Suppressor macrophage treated with lipopolysaccharide for 4 hours (primary cell): ENCODE data around the gene PTBP1.

Experiments used
- DNase-seq: peaks from one replicate; pipeline ENCODE4 v3.0.0-alpha.2; 2020

Gene PTBP1

GRCh38 chr19:772730-773436, 24.4 kb upstream of the PTBP1 start:
- no peak for DNase-seq

- no peak for DNase-seq
Observed at GRCh38 chr19:776549-776948, 20.7 kb upstream of the PTBP1 start.

GRCh38 chr19:778910-779653, 18.2 kb upstream of the PTBP1 start:
- DNase-seq = no peak

- no peak for DNase-seq
Observed at GRCh38 chr19:780935-781334, 16.3 kb upstream of the PTBP1 start.

- no peak for DNase-seq
Observed at GRCh38 chr19:781800-782184, 15.5 kb upstream of the PTBP1 start.

- no peak for DNase-seq
Observed at GRCh38 chr19:782185-782877, 14.9 kb upstream of the PTBP1 start.

- DNase-seq = no peak
Observed at GRCh38 chr19:782878-783668, 14.2 kb upstream of the PTBP1 start.

- no peak for DNase-seq
Observed at GRCh38 chr19:784541-784940, 12.7 kb upstream of the PTBP1 start.

GRCh38 chr19:787536-787935, 9.7 kb upstream of the PTBP1 start:
- no peak for DNase-seq

- no peak for DNase-seq
Observed at GRCh38 chr19:788686-788982, 8.6 kb upstream of the PTBP1 start.

- peak; percentile 51 for DNase-seq
Observed at GRCh38 chr19:788983-789700, 8.1 kb upstream of the PTBP1 start.

- DNase-seq = no peak
Observed at GRCh38 chr19:789701-790060, 7.6 kb upstream of the PTBP1 start.

GRCh38 chr19:791007-791566, 6.2 kb upstream of the PTBP1 start:
- no peak for DNase-seq

GRCh38 chr19:791567-792305, 5.5 kb upstream of the PTBP1 start:
- DNase-seq = no peak

GRCh38 chr19:792306-792885, 4.9 kb upstream of the PTBP1 start:
- no peak for DNase-seq

- DNase-seq = no peak
Observed at GRCh38 chr19:793806-794205, 3.4 kb upstream of the PTBP1 start.

GRCh38 chr19:795073-795611, 2.1 kb upstream of the PTBP1 start:
- no peak for DNase-seq

- DNase-seq = no peak
Observed at GRCh38 chr19:795691-796581, 1.3 kb upstream of the PTBP1 start.

- DNase-seq = peak; percentile 98
Observed at GRCh38 chr19:797528-798414, 519 bp downstream of the PTBP1 start.
